Measurements from ENCODE around the gene RBFOX1. TPM values are rescaled to one million over a fixed set of nuclear protein-coding genes. Genes with fewer than 3 reads are reported as not detected.

RBFOX1 gene
- total RNA-seq, 4 donors from 2014 or later: 0.12 to 0.54 TPM; not detected in 2

GRCh38 chr16:7458144-7458543, 125.5 kb downstream of the RBFOX1 start:
- H3K27me3 ChIP-seq: no peaks in the 10 kb centered on the region
- no peaks in the 10 kb centered on the region for H3K36me3 ChIP-seq
- no peak for ATAC-seq
- no peak overlapping the region for H3K27ac ChIP-seq
- TF ChIP-seq EP300 (IDR thresholded peaks at IDR 0.05): no peak
- peaks cover 0 to 42% (median 0%) of the 10 kb centered on the region in 3 donors for H3K9me3 ChIP-seq
- 48 to 75% methylated on average over 2 of the region's 3 CpGs for WGBS, 2 donors (ENCODE audit: low coverage in 1 of 2)
- no peaks in the 10 kb centered on the region for H3K4me1 ChIP-seq
- no peak overlapping the region for H3K4me3 ChIP-seq

GRCh38 chr16:7470344-7470743, 137.7 kb downstream of the RBFOX1 start:
- no peak for ATAC-seq
- WGBS, 2 donors (ENCODE audit: low coverage in 1 of 2): 76 to 94% methylated on average over 3 of the region's 3 CpGs
- Histone ChIP-seq H3K27ac (no peak overlapping the region), H3K4me3 (no peak overlapping the region), H3K27me3 (no peaks in the 10 kb centered on the region), H3K9me3 (no peaks in the 10 kb centered on the region), H3K4me1 (no peaks in the 10 kb centered on the region), H3K36me3 (no peaks in the 10 kb centered on the region)
- TF ChIP-seq POLR2A (IDR thresholded peaks at IDR 0.05): no peak
- TF ChIP-seq POLR2AphosphoS5 (IDR thresholded peaks at IDR 0.05): no peak
- TF ChIP-seq, protein P1, sequence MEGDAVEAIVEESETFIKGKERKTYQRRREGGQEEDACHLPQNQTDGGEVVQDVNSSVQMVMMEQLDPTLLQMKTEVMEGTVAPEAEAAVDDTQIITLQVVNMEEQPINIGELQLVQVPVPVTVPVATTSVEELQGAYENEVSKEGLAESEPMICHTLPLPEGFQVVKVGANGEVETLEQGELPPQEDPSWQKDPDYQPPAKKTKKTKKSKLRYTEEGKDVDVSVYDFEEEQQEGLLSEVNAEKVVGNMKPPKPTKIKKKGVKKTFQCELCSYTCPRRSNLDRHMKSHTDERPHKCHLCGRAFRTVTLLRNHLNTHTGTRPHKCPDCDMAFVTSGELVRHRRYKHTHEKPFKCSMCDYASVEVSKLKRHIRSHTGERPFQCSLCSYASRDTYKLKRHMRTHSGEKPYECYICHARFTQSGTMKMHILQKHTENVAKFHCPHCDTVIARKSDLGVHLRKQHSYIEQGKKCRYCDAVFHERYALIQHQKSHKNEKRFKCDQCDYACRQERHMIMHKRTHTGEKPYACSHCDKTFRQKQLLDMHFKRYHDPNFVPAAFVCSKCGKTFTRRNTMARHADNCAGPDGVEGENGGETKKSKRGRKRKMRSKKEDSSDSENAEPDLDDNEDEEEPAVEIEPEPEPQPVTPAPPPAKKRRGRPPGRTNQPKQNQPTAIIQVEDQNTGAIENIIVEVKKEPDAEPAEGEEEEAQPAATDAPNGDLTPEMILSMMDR (IDR thresholded peaks at IDR 0.05): no peak
- TF ChIP-seq EP300 (IDR thresholded peaks at IDR 0.05): no peak

DNA sequence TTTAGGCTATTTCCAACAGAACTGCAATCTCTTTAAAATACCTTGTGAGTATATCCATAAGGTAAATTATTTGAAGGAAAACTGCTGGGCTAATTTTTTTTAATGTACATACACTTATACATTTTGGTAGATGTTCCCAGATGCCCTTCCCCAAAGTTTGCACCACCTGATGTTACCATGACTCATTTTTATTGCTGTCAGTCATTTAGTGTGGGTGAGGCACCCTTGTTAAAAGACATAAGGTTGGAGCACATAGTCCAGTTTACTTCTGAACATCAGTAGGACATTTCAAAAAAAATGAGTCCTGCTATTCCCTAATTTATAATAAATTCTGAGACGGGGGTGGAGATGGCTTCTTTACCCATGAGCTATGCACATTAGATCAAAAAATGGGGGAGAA, 138.6 kb downstream of the RBFOX1 start:
- no peaks in the 10 kb centered on the region for H3K27me3 ChIP-seq
- no peaks in the 10 kb centered on the region for H3K36me3 ChIP-seq
- no peak for ATAC-seq
- H3K4me3 ChIP-seq: no peak overlapping the region
- no peaks in the 10 kb centered on the region for H3K4me1 ChIP-seq
- no peaks in the 10 kb centered on the region for H3K9me3 ChIP-seq
- no peak overlapping the region for H3K27ac ChIP-seq
- WGBS, 2 donors (ENCODE audit: low coverage in 1 of 2): no CpG with 5 or more reads among the region's 1 CpG
- TF ChIP-seq EP300 (IDR thresholded peaks at IDR 0.05): no peak
- TF ChIP-seq POLR2AphosphoS5 (IDR thresholded peaks at IDR 0.05): no peak
- TF ChIP-seq POLR2A (IDR thresholded peaks at IDR 0.05): no peak
- TF ChIP-seq, protein P1 (IDR thresholded peaks at IDR 0.05): no peak

- WGBS, 2 donors (ENCODE audit: low coverage in 1 of 2): 80 to 91% methylated on average over 9 to 10 of the region's 10 CpGs
- H3K4me3 ChIP-seq: no peak overlapping the region
- H3K27me3 ChIP-seq: no peaks in the 10 kb centered on the region
- H3K9me3 ChIP-seq: no peaks in the 10 kb centered on the region
- no peak overlapping the region for H3K27ac ChIP-seq
- no peaks in the 10 kb centered on the region for H3K4me1 ChIP-seq
- ATAC-seq: no peak
- no peaks in the 10 kb centered on the region for H3K36me3 ChIP-seq
- TF ChIP-seq POLR2AphosphoS5 (IDR thresholded peaks at IDR 0.05) (no peak), POLR2A (IDR thresholded peaks at IDR 0.05) (no peak), EP300 (IDR thresholded peaks at IDR 0.05) (no peak)
- TF ChIP-seq, protein P1 (IDR thresholded peaks at IDR 0.05): no peak
These were observed 149.4 kb downstream of the RBFOX1 start for GRCh38 chr16:7482032-7482431.

- no peak for ATAC-seq
- 81% methylated on average over 5 of the region's 10 CpGs; no CpG with 5 or more reads in 1 of the 2 donors for WGBS, 2 donors (ENCODE audit: low coverage in 1 of 2)
These were observed 150.1 kb downstream of the RBFOX1 start for GRCh38 chr16:7482596-7483290.

More at GRCh38 chr16:7482596-7483290, 150.1 kb downstream of the RBFOX1 start:
- H3K4me3 ChIP-seq: no peak overlapping the region
- H3K36me3 ChIP-seq: no peaks in the 10 kb centered on the region
- H3K9me3 ChIP-seq: no peaks in the 10 kb centered on the region
- H3K4me1 ChIP-seq: no peaks in the 10 kb centered on the region
- H3K27ac ChIP-seq: no peak overlapping the region
- no peaks in the 10 kb centered on the region for H3K27me3 ChIP-seq
- TF ChIP-seq, protein P1 (IDR thresholded peaks at IDR 0.05): no peak
- TF ChIP-seq POLR2AphosphoS5 (IDR thresholded peaks at IDR 0.05) (no peak), POLR2A (IDR thresholded peaks at IDR 0.05) (no peak), EP300 (IDR thresholded peaks at IDR 0.05) (no peak)
